HG03354 (cell line): ENCODE measurements around the gene SERHL2.
"Not testable (repeated sequence)": the region's sequence is repeated elsewhere in the genome, so short reads cannot be mapped to it uniquely, and the experiment has no call there.

Experiments used
- ATAC-seq: cut with Tn5 transposase; IDR thresholded peaks from one replicate; pipeline ENCODE4 v1.9.1; 2021; ENCODE audit warnings: mild to moderate bottlenecking; ENCODE audit not compliant: unreplicated experiment, poor library complexity, severe bottlenecking

The SERHL2 gene

DNA sequence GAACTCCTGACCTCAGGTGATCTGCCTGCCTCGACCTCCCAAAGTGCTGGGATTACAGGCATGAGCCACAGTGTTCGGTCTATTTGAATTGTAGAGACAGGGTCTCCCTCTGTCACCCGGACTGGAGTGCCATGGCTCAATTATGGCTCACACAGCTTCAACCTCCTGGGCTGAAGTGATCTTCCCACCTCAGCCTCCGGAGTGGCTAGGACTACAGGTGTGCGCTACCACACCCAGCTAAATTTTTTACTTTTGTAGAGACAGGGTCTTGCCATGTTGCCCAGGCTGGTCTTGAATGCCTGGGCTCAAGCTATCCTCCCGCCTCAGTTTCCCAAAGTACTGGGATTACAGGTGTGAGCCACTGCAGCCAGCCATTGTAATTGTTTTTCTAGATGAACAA, 14.2 kb downstream of the SERHL2 start:
- ATAC-seq: not testable (repeated sequence)

DNA sequence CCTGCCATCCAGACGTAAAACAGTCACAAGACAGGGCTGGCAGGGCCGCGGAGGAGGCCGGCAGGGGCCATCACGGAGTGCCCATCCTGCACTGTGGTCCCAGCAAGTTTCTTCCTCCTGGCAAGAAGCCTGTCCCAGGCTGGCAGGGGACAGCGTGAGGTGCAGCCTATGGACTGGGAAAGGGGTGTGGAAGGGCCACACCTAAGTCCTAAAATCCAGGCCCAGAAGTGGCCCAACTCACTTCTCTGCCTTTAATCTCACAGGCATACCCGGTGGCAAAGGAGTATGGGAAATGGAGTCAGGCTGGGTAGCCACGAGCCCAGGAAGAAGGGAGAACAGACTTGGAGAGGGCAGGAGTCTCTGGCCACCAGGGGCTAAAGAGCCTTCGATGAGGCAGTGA, 16.8 kb downstream of the SERHL2 start:
- ATAC-seq: not testable (repeated sequence)

DNA sequence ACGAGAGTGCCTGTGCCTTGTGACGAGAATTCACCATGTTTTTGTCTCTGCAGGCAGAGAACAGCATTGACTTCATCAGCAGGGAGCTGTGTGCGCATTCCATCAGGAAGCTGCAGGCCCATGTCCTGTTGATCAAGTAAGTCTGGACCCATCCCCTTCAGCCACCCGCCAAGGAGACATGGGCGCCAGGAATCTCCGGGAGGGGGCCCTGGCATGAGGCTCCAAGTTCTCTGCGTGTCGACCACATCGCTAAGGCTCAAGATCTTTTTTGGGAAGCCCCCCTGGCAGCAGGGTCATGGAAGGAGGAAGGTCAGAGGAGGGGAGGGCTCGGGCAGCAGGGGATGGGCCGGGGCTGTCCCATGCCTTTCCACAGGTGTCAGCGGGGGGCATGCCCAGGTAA, 17.3 kb downstream of the SERHL2 start:
- not testable (repeated sequence) for ATAC-seq

DNA sequence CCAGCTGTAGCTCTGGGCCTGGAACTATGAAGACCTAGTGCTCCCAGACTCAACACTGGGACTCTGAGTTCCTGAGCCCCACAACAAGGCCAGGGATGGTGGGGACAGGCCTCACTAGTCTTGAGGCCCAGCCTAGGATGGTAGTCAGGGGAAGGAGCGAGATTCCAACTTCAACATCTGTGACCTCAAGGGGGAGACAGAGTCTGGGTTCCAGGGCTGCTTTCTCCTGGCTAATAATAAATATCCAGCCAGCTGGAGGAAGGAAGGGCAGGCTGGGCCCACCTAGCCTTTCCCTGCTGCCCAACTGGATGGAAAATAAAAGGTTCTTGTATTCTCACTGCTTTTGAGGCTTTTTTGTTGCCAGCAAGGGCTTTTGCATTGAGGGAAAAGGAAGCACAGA, 20.3 kb downstream of the SERHL2 start:
- not testable (repeated sequence) for ATAC-seq

DNA sequence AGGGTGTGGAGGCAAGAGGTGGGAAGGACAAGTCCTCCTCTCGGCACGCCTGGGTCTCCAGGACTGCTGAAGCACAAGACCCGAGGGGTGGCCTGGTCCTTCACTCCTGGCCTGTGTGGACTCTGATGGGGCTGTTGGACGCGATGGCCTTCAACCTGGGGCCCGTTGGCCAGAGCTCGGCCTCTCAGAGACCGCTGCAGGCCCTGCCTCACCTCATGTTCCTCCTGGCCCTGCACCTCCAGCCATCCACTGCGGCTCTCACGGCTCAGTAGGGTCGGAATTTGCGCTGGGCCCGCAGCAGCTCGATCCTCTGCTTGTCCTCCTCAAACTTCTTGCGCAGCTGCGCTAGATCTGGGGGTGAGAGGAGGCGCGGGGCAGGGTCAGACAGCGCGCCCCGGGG, 20.7 kb downstream of the SERHL2 start:
- not testable (repeated sequence) for ATAC-seq

DNA sequence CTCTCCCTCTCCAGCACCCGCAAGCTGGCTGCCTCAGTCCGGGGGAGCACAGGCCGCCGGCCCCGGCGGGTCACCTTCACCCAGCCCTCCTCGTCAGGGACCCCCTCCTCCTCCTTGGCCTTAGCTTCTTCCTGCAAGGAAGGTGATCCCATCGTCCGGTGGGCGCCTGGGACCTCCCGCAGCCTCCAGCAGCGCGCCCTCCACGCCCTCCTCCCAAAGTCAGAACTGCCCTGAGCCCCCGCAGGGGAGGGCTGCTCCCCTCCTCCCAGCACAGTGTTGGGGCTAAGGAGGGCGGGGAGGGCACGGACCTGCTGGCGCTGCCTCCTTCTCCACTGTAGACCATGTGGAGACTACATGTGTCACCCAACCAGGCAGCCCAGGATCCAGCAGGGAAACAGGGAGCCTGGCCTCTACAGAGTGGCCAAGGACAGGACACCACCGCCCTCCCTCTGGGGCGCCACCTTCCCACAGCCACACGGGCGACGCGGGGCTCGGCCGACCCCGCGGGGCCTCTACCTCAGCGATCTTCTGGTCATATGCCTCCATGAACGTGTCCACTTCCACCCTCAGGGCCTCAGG, 22.3 kb downstream of the SERHL2 start:
- ATAC-seq: not testable (repeated sequence)

DNA sequence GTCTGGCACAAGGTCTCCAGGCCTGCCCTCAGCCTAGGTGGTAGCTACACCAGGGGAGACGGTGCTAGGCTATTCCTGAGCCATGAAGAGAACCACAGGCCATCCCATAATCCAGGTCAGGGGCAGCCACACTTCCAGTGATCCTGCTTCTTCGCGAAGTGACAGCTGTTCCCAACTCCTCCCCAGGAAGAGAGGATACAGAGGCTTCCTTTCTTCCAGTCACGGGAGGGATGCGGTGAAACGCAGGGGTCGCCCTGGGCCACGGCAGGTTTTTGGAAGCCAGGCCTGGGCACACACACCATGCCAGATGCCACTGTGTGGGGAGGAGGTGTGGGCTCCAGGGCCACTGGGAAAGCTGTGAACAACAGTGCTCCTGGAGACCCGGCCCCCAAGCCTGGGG, 23.4 kb downstream of the SERHL2 start:
- ATAC-seq: not testable (repeated sequence)

DNA sequence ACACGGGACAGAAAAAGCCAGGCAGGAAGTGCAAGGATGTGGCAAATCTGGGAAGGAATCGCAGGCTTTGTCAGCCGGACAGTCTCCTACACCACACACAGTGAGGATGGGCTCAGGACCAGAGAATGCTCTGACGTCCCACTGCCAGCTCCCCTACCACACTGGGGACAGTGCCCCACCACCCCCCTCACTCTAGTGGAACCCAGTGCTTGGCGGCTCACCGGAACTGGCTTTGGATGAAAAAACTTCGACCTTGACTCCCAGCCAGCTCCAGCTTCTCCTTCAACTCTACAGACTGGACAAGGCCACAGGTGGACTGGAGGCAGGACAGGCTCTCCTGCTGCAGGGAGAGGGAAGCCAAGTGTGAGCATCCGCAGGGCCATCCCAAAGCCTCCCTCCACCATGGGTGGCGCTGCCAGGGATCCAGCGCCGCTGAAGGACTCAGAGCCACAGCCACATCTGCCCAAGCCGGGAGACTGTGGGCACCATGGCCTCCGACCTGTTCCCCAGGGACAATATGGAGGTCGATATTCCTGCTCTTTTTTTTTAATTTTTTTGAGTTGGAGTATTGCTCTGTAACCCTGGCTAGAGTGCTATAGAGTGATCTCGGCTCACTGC, 24.0 kb downstream of the SERHL2 start:
- no peak for ATAC-seq

DNA sequence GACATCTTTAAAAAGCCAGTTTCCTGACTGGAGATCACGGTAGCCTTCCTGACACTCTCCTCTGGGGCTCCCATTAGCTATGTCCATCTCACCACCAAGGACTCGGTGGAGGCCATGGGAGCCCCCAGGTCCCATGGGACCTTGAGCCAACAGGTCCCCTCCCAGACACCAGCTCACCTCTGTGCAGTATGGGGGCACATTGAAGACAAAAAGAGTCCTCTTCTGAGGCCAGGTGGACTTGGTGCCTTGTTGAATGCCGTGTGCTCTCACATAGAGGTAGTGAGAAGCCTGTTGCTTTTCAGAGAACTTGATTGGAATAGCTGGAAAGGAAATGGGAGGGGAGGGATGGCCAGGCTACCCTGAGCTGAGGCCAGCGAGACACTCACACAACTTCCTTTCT, 26.3 kb downstream of the SERHL2 start:
- not testable (repeated sequence) for ATAC-seq

DNA sequence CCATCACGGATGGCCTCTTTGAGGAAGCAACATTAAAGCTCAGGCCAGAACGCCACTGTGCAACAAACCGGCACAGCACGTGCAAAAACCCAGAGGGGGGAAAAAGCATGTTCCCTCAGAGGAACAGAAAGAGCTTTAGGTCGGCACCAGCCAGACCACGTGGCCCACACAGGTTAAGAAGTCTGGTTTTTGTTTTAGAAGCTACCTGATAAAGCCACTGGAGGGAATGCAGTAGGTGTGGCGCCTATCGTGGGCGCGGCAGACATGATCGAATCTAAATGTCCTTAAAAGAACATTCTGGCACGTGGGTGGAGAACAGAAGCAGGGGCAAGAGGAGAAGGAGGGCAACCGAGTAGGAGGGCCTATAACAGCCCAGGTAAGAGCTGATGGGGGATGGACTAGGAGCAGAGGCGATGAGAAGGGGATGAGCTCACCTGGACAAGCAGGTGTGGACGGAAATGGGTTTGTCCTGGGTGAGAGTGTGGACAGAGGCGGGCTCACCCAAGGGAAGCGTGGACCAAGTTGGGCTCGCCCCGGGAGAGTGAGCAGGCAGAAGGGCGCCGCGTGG, 27.5 kb downstream of the SERHL2 start:
- not testable (repeated sequence) for ATAC-seq

DNA sequence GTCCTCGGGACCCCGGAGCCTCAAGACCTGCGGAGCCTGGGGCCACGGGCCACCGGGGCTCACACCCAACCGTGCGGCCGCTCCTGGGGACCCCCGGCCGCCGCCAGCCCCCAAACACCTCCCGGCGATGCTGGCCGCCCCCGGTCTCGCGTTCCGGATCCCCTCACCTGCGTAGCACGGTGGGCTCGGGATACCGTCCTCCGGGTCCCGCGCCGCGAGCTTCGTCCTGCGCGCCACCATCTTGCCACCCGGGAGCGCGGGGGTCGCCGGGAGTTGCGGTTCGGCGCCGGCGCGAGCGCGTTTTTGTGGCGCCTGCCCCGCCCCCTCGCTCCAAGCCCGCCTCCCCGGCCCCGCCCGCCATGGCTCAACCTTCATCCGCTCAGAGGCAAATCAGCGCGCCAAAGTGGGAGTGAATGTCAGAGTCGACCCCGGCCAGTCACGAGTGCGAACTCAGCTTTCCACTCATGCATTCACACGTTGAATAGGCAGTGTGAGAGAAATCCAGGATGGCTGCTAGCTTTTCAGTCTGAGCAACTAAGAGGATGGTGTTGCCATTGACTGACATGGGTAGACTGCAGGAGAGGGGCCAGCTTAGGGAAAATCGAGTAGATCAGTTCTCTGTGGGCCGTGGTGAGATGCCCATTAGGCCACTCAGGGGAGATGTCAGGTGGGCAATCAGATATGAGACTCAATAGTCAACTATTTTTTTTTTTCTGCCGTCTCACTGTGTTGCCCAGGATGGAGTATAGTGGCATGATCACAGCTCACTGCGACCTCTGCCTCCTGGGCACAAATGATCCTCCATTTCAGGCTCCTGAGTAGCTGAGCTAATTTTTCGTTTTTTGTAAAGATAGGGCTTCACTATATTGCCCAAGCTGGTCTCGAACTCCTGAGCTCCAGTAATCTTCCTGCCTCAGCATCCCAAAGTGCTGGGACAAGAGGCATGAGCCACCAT, 28.3 kb downstream of the SERHL2 start:
- peak; percentile 69 for ATAC-seq

DNA sequence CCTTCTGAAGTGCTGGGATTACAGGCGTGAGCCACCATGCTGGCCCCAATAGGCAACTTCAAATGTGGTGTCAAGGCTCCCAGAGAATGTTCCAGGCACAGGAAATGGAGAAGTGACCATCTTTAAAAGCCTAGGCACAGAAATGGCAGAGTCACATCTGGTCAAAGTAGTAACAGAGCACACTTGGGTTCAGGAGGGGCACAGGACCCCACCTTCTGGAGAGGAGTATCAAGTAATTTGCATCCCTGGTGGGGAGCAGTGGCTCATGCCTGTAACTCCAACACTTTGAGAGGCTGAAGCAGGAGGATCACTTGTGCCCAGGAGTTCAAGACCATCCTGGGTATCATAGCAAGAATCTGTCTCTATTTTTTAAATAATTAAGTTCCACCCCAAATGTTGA, 29.2 kb downstream of the SERHL2 start:
- no peak for ATAC-seq

DNA sequence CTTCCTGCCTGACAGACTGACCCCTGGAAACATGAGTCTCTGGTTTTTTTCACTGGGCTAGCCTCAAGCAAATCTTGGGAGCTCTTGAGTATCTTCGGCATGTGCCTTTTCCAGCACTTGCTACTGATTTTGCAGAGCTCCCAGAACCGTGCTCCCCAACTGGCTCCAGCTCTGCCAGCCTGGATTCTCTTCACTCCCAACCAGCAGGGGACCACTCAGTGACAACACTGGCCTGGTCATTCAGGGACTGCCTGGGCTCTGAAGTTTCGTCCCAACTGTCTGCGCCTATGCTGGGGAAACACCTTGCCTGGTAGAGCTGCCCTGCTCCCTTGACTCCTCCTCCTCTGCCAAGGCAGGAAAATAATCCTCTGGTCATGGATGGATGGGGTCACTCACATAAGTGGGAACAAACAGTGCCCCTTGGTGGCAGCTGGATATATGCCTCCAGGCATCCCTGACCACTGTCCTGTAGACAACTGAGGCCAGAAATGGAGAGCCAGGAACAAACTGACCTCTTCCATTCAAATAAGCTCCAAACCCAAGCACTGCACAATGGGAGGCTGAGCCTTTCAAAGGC, 30.7 kb downstream of the SERHL2 start:
- no peak for ATAC-seq

DNA sequence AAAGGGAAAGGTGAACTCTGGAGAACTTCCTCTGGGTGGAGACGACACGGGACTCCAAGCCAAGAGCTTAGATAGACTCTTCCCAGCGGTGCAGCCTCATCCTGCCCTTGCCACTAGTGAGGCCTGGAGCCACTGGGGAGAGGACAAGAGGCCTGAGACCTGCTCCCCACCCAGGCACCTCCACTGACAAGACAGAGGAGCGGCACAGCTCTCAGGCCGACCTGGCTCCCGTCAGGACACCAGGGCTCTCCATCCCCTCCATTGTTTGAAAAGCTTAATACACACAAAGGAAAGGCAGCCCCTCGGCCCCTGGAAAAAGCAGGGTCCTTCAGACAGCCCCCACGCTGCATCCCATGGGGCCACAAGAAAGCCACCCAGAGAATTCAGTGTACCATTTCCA, 31.3 kb downstream of the SERHL2 start:
- no peak for ATAC-seq

DNA sequence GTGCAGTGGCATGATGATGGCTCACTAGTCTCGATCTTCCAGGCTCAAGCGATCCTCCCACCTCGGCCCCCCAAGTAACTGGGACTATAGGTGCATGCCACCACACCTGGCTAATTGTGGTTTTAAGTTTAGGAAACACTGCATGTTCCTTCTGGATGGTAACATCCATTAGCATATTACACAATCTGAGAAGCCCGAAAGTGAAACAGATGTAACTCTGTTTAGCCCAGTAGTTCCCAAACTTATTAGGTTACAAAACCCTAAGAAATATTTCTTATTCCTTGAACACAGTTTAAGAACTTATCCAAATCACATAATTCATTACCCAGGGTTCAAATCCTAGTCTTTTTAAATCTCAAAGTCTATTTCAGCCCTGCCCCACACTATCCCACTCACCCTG, 32.6 kb downstream of the SERHL2 start:
- no peak for ATAC-seq

DNA sequence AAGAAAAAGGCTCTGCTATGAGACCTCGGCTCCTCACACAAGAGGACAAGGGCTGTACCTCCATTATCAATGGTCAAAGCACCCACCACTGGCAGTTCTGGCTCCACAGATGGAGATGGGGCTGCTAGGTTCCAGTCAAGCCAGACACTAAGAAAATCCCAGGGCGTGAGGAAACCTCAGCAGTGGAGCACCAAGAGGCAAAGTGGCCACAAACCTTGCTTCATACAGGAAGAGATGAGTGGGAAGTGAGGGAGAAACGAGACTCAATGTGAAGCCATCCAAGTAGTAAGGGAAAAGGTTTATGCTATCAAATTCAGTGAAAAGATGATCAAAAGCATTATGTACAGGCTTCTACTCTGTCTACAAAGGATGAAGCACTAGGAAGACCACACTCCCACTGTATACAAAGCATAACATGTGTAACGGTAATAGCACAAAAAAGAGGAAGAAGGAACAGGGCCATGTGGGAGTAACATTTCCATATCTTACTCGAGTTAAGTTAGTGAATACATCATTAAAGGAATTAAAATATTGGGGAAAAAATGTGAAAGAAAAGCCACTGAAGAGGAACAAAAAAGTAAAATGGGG, 33.9 kb downstream of the SERHL2 start:
- ATAC-seq: no peak

DNA sequence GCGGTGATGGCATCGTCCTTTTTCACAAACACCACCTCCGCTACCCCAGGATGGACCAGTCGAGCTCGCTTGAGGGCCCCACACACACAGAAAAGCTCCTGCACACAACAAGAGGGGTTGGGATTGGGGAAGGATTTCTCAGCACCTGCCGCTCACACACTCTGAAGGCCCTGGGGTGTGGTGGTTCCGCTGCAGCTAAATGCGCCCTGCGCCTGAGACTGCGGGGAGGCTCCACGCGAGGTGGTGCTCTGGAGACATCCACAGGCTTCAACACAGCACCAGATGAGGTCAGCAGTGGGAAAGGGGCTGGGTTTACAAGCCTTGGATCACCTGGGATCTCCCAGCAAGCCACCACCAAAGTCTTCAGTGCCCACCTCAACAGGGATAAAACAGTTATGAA, 38.2 kb downstream of the SERHL2 start:
- ATAC-seq: no peak

DNA sequence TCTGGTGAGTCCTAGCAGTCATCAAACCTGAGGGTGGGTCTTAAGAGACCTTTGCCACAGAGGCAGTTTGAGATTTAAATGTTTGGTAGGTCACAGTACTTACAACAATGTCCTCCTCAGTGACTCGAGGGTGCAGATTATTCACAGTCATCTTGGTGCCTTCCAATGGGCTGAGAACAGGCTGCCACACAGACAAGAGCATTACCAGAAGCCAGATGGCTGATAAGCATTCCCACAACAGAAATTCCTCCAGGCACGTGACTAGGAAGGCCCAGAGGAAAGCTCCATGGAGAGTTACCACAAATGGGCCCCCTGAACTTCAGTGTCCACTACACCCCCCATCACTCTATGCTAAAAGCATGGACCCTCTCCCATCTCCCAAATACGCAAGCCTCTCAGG, 41.7 kb downstream of the SERHL2 start:
- ATAC-seq: no peak

DNA sequence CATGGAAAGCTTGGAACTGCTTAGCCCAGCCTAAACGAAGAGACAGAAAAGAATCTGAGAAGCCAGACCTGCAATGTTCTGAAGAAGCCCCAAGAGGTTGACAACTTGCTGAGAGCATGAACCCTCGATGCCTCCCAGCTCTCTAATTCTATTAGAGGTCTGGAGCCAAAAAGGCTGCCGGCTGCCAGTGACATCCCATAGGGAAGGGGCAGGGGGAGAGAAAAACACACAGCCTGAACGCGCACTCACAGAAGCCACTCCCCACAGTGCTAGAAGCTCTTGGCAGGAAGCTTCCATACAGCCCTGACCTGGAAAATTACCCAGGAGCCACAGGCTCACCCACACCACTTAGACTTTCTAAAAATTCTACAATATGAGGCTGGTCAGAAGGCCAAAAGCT, 42.6 kb downstream of the SERHL2 start:
- no peak for ATAC-seq
